ENCODE measurements around the gene SPRTN. TPM values are rescaled to one million over a fixed set of nuclear protein-coding genes. Genes with fewer than 3 reads are reported as not detected.

SPRTN gene
- total and polyA plus RNA-seq, 2 of the 8 experiments (the other 6 are each of a cell fraction or from before 2014, with no cell fraction given), result 6.6 to 15.1 TPM

GRCh38 chr1:231317306-231318014 is 20.6 kb upstream of the SPRTN start (continued):
- TF ChIP-seq TBP (IDR thresholded peaks at IDR 0.05; ENCODE audit: low read depth, low read length) (no peak), POLR2AphosphoS5 (IDR thresholded peaks at IDR 0.05; ENCODE audit: low read depth, low read length) (no peak), YY1 (IDR thresholded peaks at IDR 0.05; ENCODE audit: low read depth, low read length) (no peak), EZH2 (IDR thresholded peaks at IDR 0.05; ENCODE audit: low read depth, low read length, severe bottlenecking) (no peak), POU5F1 (IDR thresholded peaks at IDR 0.05; ENCODE audit: low read depth, low read length) (no peak), TEAD4 (IDR thresholded peaks at IDR 0.05; ENCODE audit: low read depth, low read length) (no peak)
